Middle frontal gyrus (tissue), 1 donor: Measurements from ENCODE around the gene LEKR1.
"Not testable (repeated sequence)": the region's sequence is repeated elsewhere in the genome, so short reads cannot be mapped to it uniquely, and the experiment has no call there.

Experiments
- DNase-seq: peaks from one replicate; pipeline ENCODE4 v3.0.0-alpha.2; 2015; ENCODE audit warnings: low spot score; ENCODE audit errors: extremely low spot score

Gene LEKR1

GRCh38 chr3:156836701-156837100 lies 10.5 kb downstream of the LEKR1 start:
- no peak for DNase-seq

- no peak for DNase-seq
These were observed 11.0 kb downstream of the LEKR1 start for GRCh38 chr3:156837115-156837514.

GRCh38 chr3:156838035-156838434 lies 11.9 kb downstream of the LEKR1 start:
- DNase-seq = no peak

- DNase-seq = no peak
These were observed 14.9 kb downstream of the LEKR1 start for GRCh38 chr3:156840826-156841689.

- no peak for DNase-seq
These were observed 17.1 kb downstream of the LEKR1 start for GRCh38 chr3:156843071-156843808.

GRCh38 chr3:156847752-156848448 lies 21.7 kb downstream of the LEKR1 start:
- no peak for DNase-seq

GRCh38 chr3:156859578-156859977 lies 33.4 kb downstream of the LEKR1 start:
- DNase-seq = no peak

- DNase-seq = no peak
These were observed 34.7 kb downstream of the LEKR1 start for GRCh38 chr3:156860873-156861272.

- DNase-seq = no peak
These were observed 36.2 kb downstream of the LEKR1 start for GRCh38 chr3:156862338-156862737.

- DNase-seq = no peak
These were observed 39.6 kb downstream of the LEKR1 start for GRCh38 chr3:156865732-156866131.

- DNase-seq = no peak
These were observed 41.0 kb downstream of the LEKR1 start for GRCh38 chr3:156867174-156867573.

- no peak for DNase-seq
These were observed 41.8 kb downstream of the LEKR1 start for GRCh38 chr3:156867920-156868319.

GRCh38 chr3:156873906-156874305 lies 47.8 kb downstream of the LEKR1 start:
- no peak for DNase-seq

GRCh38 chr3:156879491-156879890 lies 53.3 kb downstream of the LEKR1 start:
- DNase-seq = not testable (repeated sequence)

- DNase-seq = no peak
These were observed 59.6 kb downstream of the LEKR1 start for GRCh38 chr3:156885761-156886160.

GRCh38 chr3:156888176-156888575 lies 62.0 kb downstream of the LEKR1 start:
- no peak for DNase-seq

- no peak for DNase-seq
These were observed 62.4 kb downstream of the LEKR1 start for GRCh38 chr3:156888576-156888975.

- no peak for DNase-seq
These were observed 66.5 kb downstream of the LEKR1 start for GRCh38 chr3:156892701-156893100.

GRCh38 chr3:156895374-156895773 lies 69.2 kb downstream of the LEKR1 start:
- not testable (repeated sequence) for DNase-seq

GRCh38 chr3:156897851-156898250 lies 71.7 kb downstream of the LEKR1 start:
- DNase-seq = not testable (repeated sequence)

GRCh38 chr3:156898296-156898880 lies 72.2 kb downstream of the LEKR1 start:
- DNase-seq = no peak

GRCh38 chr3:156899951-156900350 lies 73.8 kb downstream of the LEKR1 start:
- no peak for DNase-seq
